CD4-positive, alpha-beta T cell treated with Interleukin-4 for 4 hours (primary cell): Measurements from ENCODE around the gene NKX1-2.

Source experiments
- DNase-seq: peaks from one replicate; pipeline ENCODE4 v3.0.0-alpha.2; 2020

The NKX1-2 gene

GRCh38 chr10:124414076-124414475 lies 35.8 kb downstream of the NKX1-2 start:
- DNase-seq = no peak

GRCh38 chr10:124409696-124410095 lies 40.1 kb downstream of the NKX1-2 start:
- DNase-seq = no peak

GRCh38 chr10:124408357-124408756 lies 41.5 kb downstream of the NKX1-2 start:
- DNase-seq = no peak

GRCh38 chr10:124407456-124407855 lies 42.4 kb downstream of the NKX1-2 start:
- DNase-seq = no peak

- DNase-seq = peak; percentile 75
These were observed 46.3 kb downstream of the NKX1-2 start for GRCh38 chr10:124403548-124403947.

- no peak for DNase-seq
These were observed 47.6 kb downstream of the NKX1-2 start for GRCh38 chr10:124402273-124402672.

- no peak for DNase-seq
These were observed 48.2 kb downstream of the NKX1-2 start for GRCh38 chr10:124401633-124402032.
